ENCODE data around the gene CRTC3. TPM values are rescaled to one million over a fixed set of nuclear protein-coding genes. Genes with fewer than 3 reads are reported as not detected.
A peak's percentile ranks its signal among the peaks of the same experiment; 100 is the strongest.

CRTC3 gene
- total RNA-seq = 10 to 100 TPM; 26.4 to 32.5 TPM

GRCh38 chr15:90529371-90530249 lies at the start of gene CRTC3:
CRTC3 (plus strand) TSS chr15:90529923; CDS start chr15:90530072, 149 bp downstream.
- no peak for DNase-seq (ENCODE audit: low spot score)
- H3K9me3 ChIP-seq = no peaks in the 10 kb centered on the region
- no peaks in the 10 kb centered on the region for H3K36me3 ChIP-seq
- H3K27me3 ChIP-seq = no peaks in the 10 kb centered on the region
- TF ChIP-seq CTCF (IDR thresholded peaks at IDR 0.05) = no peak
- H3K4me1 ChIP-seq = peaks cover 0 to 33% of the 10 kb centered on the region in 2 donors
- peak within 1 kb of the TSS; percentile 90 to 95 for H3K27ac ChIP-seq
- peak within 1 kb of the TSS; percentile 82 to 92 for H3K4me3 ChIP-seq

- DNase-seq (ENCODE audit: low spot score) = no peak
- Histone ChIP-seq H3K36me3 (peaks cover 91% of the 10 kb centered on the region), H3K27ac (no peak overlapping the region), H3K4me1 (no peaks in the 10 kb centered on the region), H3K4me3 (no peak overlapping the region), H3K27me3 (no peaks in the 10 kb centered on the region), H3K9me3 (no peaks in the 10 kb centered on the region)
- no peak for TF ChIP-seq CTCF (IDR thresholded peaks at IDR 0.05)
Observed at GRCh38 chr15:90481023-90481422, 48.7 kb upstream of the CRTC3 start.

- Histone ChIP-seq H3K4me3 (no peak overlapping the region), H3K27ac (no peak overlapping the region), H3K36me3 (peaks cover 91% of the 10 kb centered on the region), H3K9me3 (no peaks in the 10 kb centered on the region), H3K4me1 (no peaks in the 10 kb centered on the region), H3K27me3 (no peaks in the 10 kb centered on the region)
- no peak for DNase-seq (ENCODE audit: low spot score)
- peak; percentile 61 to 85 for TF ChIP-seq CTCF (IDR thresholded peaks at IDR 0.05)
Observed at GRCh38 chr15:90482124-90483011, 47.4 kb upstream of the CRTC3 start.

- DNase-seq (ENCODE audit: low spot score) = no peak
- H3K27ac ChIP-seq = no peak overlapping the region
- TF ChIP-seq CTCF (IDR thresholded peaks at IDR 0.05) = no peak
- H3K4me1 ChIP-seq = no peaks in the 10 kb centered on the region
- no peaks in the 10 kb centered on the region for H3K27me3 ChIP-seq
- H3K36me3 ChIP-seq = peaks cover 91% of the 10 kb centered on the region
- H3K4me3 ChIP-seq = no peak overlapping the region
- no peaks in the 10 kb centered on the region for H3K9me3 ChIP-seq
Observed at GRCh38 chr15:90483012-90483307, 46.8 kb upstream of the CRTC3 start.

GRCh38 chr15:90483637-90484036 lies 46.1 kb upstream of the CRTC3 start:
- Histone ChIP-seq H3K27ac (no peak overlapping the region), H3K4me1 (no peaks in the 10 kb centered on the region), H3K9me3 (no peaks in the 10 kb centered on the region), H3K36me3 (peaks cover 91% of the 10 kb centered on the region), H3K4me3 (no peak overlapping the region), H3K27me3 (no peaks in the 10 kb centered on the region)
- TF ChIP-seq CTCF (IDR thresholded peaks at IDR 0.05) = no peak
- DNase-seq (ENCODE audit: low spot score) = no peak

Measured in right atrium auricular region (tissue), 2 donors.